ENCODE data around the gene CLSTN2. TPM values are rescaled to one million over a fixed set of nuclear protein-coding genes. Genes with fewer than 3 reads are reported as not detected.

Gene CLSTN2
- total RNA-seq, 2 donors from 2014 or later, result 3.5 to 60.3 TPM

DNA sequence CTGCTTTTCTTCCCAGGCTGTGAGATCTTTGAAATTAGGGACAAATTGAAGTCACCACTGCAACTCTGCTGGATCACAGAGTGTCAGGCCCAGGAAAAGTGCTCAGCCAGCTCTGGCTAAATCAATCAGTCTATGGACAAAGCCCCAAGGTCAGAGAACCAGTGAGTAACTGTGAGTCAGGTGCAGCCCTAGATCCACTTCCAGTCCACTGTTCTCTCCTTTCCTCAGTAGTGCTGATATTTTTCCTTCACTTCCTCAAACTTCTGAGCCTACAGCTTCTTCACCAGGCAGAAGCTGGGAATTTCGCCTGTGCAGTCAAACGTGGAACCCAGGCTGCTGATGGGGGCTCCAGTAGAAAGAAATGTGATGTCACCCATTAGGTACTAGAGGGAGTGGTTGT lies 667.8 kb downstream of the CLSTN2 start:
- WGBS, result 69% methylated on average over 2 of the region's 2 CpGs
- Histone ChIP-seq H3K4me1 (replicated peaks) (no peaks in the 10 kb centered on the region), H3K27ac (no peak overlapping the region), H3K4me3 (no peak overlapping the region), H3K9me3 (no peaks in the 10 kb centered on the region), H3K27me3 (replicated peaks; ENCODE audit: insufficient read depth) (no peaks in the 10 kb centered on the region), H3K36me3 (no peaks in the 10 kb centered on the region)
- DNase-seq (ENCODE audit: low spot score), result no peak
- intact Hi-C loops (cut with DNase I), result no loop called here
- TF ChIP-seq POLR2AphosphoS5 (IDR thresholded peaks at IDR 0.05) (no peak), POLR2A (IDR thresholded peaks at IDR 0.05) (no peak), CTCF (IDR thresholded peaks at IDR 0.05) (no peak)

GRCh38 chr3:140603766-140604165 lies 668.8 kb downstream of the CLSTN2 start:
- WGBS, result 53% methylated on average over 3 of the region's 3 CpGs
- Histone ChIP-seq H3K4me1 (replicated peaks) (no peaks in the 10 kb centered on the region), H3K4me3 (no peak overlapping the region), H3K36me3 (no peaks in the 10 kb centered on the region), H3K27me3 (replicated peaks; ENCODE audit: insufficient read depth) (no peaks in the 10 kb centered on the region), H3K27ac (no peak overlapping the region), H3K9me3 (no peaks in the 10 kb centered on the region)
- DNase-seq (ENCODE audit: low spot score), result peak; percentile 13
- intact Hi-C loops (cut with DNase I), result no loop called here
- TF ChIP-seq POLR2A (IDR thresholded peaks at IDR 0.05), result no peak
- peak; percentile 73 for TF ChIP-seq POLR2AphosphoS5 (IDR thresholded peaks at IDR 0.05)

GRCh38 chr3:140610544-140610943 lies 675.6 kb downstream of the CLSTN2 start:
- WGBS, result 58% methylated on average over 3 of the region's 3 CpGs
- H3K4me1 ChIP-seq (replicated peaks), result no peaks in the 10 kb centered on the region
- no peaks in the 10 kb centered on the region for H3K36me3 ChIP-seq
- TF ChIP-seq POLR2A (IDR thresholded peaks at IDR 0.05) (no peak), POLR2AphosphoS5 (IDR thresholded peaks at IDR 0.05) (no peak), CTCF (IDR thresholded peaks at IDR 0.05) (no peak)
- H3K4me3 ChIP-seq, result no peak overlapping the region
- H3K27ac ChIP-seq, result no peak overlapping the region
- no peak for DNase-seq (ENCODE audit: low spot score)
- H3K27me3 ChIP-seq (replicated peaks; ENCODE audit: insufficient read depth), result no peaks in the 10 kb centered on the region
- H3K9me3 ChIP-seq, result no peaks in the 10 kb centered on the region
- intact Hi-C loops (cut with DNase I), result no loop called here

- WGBS, result 88% methylated on average over 1 of the region's 1 CpG
- intact Hi-C loops (cut with DNase I), result no loop called here
- no peak overlapping the region for H3K4me3 ChIP-seq
These were observed 679.0 kb downstream of the CLSTN2 start for GRCh38 chr3:140614001-140614400.

GRCh38 chr3:140617135-140617534 lies 682.1 kb downstream of the CLSTN2 start:
- Histone ChIP-seq H3K4me1 (replicated peaks) (no peaks in the 10 kb centered on the region), H3K27ac (no peak overlapping the region), H3K9me3 (no peaks in the 10 kb centered on the region), H3K36me3 (no peaks in the 10 kb centered on the region), H3K4me3 (no peak overlapping the region), H3K27me3 (replicated peaks; ENCODE audit: insufficient read depth) (no peaks in the 10 kb centered on the region)
- DNase-seq (ENCODE audit: low spot score), result no peak
- TF ChIP-seq POLR2A (IDR thresholded peaks at IDR 0.05) (no peak), POLR2AphosphoS5 (IDR thresholded peaks at IDR 0.05) (no peak), CTCF (IDR thresholded peaks at IDR 0.05) (no peak)
- intact Hi-C loops (cut with DNase I), result no loop called here
- 90% methylated on average over 2 of the region's 2 CpGs for WGBS

More at GRCh38 chr3:140614001-140614400, 679.0 kb downstream of the CLSTN2 start:
- H3K36me3 ChIP-seq, result no peaks in the 10 kb centered on the region
- no peak for DNase-seq (ENCODE audit: low spot score)
- H3K27me3 ChIP-seq (replicated peaks; ENCODE audit: insufficient read depth), result no peaks in the 10 kb centered on the region
- no peak overlapping the region for H3K27ac ChIP-seq
- no peaks in the 10 kb centered on the region for H3K9me3 ChIP-seq
- no peaks in the 10 kb centered on the region for H3K4me1 ChIP-seq (replicated peaks)
- TF ChIP-seq POLR2AphosphoS5 (IDR thresholded peaks at IDR 0.05) (no peak), POLR2A (IDR thresholded peaks at IDR 0.05) (no peak), CTCF (IDR thresholded peaks at IDR 0.05) (no peak)

Data from prostate gland (tissue), 2 donors.